Measurements from ENCODE around the gene CKS1B.

CKS1B gene

DNA sequence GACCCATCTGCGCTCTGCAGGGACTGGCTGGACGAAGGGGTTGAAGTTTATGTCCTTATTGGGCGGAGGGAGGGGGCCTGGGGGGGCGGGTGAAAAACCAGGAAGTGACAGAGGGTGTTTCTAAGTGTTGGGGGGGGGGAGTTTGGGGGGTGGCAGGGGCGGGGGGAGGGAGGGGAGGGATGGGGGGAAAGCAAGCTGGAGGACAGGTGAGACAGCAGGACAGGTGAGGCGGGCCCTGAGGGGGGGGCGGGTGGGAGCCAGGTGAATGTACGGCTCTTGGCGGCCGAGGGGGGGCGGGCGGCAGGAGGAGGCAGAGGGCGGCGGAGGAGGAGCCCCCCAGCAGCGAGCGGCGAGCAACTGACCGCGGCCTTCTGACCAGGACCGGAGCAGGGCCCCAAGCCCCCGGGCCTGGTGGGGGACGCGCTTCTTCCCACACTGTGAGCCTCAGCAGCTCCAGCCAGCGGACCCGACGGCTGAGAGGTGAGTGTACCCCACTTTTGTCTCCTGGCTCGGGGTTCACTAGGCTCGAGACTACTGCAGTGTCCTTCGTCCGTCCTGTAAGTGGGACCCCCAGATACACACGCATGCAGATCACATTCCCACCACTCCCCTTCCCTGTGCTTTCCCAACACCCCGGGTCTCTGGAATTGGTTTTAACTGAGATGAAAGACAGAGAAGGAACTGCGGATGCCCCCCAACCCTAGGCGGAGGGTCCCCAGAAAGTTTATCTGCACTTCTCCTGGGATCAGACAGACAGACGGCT, 28.2 kb downstream of the CKS1B start, which contains the start of gene ZBTB7B:
TSS of gene ZBTB7B (plus strand) at position 339 of the 763 bp plus-strand sequence. CDS start 11,859 bp downstream, outside the sequence.
- peak; percentile 53 for DNase-seq (ENCODE audit: low spot score)

DNA sequence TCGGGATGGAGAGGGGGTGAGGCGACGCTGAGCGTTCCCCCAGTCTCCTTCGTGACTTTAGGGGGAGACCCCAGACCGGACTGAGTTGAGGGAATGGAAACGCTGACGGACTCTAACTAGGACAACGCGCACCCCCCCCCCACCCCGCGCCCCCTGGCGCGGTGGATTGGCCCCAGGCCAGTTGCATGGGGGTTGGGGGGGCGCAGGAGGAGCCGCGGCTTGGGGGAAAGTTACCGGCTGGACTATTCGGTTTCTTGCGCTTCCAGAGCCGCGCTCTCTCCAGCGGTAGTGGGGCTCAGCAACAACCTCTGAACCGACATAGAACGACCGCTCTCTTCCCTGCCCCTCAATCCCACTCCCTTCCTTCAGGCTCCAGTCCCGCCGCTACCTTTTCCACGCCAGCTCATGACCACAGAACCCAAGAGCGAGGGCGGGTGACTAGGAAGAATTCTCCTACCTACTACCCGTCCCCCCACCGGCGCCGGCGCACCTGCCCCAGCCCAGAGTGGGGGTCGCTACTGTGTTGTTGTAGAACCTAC, 28.8 kb downstream of the CKS1B start:
- DNase-seq (ENCODE audit: low spot score) = peak; percentile 57

DNA sequence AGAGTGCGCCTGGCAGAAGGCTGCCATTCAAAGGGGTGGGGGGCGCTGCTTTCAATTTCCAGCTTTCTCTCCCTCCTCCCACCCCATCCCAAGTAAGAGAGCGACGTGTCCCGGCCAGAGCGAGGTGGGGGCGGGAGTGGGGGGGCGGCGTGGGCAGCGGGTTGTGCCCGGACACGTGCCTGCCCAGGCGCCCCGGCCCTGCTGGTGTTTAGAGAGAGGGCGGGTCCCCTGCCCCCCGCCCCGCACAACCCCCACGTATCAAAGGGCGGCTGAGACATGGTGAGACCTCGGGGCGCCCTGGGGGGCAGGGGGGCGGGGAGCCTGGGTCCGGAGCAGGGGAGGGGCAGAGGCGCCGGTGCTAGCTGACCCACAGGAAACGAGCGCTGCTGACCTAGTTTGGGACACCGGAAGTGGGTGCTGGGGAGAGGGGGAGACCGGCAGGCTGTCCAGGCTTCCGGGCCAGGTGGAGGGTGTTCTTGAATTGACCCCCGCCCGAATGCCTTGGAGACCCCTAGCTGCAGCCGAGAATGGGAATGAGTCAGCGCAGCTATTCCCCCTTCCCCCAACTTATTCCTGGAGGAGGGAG, 29.4 kb downstream of the CKS1B start:
- DNase-seq (ENCODE audit: low spot score) = peak; percentile 77

DNA sequence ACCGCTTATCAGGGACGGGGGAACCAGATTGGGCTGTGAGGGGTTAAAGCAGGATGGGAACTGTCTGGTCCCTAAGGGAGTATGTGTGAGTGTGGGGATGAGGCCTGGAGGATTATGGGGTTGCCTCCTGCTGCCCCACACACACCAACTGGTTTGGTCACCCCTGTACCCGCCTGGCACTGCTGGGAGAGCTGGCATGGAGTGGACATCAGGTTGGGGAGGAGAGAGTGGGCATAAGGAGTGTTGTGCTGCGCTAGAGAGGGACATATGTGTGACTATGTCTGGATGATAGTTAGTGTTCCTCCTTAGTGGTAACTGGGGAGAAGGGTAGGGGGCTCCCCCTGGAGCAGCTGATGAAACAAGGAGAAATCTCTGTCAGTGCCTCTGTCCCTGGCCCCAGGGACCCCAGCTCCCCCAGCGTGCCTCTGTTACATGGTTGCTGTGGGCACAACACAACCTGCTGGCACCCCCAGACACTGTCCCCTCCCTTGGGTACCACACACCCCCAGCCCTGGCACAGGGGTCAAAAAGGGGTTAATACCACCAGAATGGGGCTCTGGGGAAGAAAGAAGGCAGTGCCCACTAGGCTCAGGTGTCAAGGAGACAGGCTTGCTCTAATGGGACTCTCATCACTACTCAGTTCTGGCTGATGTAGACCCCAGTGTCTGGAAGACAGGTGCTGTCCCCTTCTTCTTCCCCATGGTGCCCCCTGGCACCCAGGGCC, 30.0 kb downstream of the CKS1B start:
- DNase-seq (ENCODE audit: low spot score) = no peak

GRCh38 chr1:155005076-155006011, 30.9 kb downstream of the CKS1B start:
- peak; percentile 56 for DNase-seq (ENCODE audit: low spot score)

- DNase-seq (ENCODE audit: low spot score) = no peak
Measured at GRCh38 chr1:155006601-155007101, 32.2 kb downstream of the CKS1B start.

GRCh38 chr1:155007251-155007828, 32.9 kb downstream of the CKS1B start:
- DNase-seq (ENCODE audit: low spot score) = no peak

DNA sequence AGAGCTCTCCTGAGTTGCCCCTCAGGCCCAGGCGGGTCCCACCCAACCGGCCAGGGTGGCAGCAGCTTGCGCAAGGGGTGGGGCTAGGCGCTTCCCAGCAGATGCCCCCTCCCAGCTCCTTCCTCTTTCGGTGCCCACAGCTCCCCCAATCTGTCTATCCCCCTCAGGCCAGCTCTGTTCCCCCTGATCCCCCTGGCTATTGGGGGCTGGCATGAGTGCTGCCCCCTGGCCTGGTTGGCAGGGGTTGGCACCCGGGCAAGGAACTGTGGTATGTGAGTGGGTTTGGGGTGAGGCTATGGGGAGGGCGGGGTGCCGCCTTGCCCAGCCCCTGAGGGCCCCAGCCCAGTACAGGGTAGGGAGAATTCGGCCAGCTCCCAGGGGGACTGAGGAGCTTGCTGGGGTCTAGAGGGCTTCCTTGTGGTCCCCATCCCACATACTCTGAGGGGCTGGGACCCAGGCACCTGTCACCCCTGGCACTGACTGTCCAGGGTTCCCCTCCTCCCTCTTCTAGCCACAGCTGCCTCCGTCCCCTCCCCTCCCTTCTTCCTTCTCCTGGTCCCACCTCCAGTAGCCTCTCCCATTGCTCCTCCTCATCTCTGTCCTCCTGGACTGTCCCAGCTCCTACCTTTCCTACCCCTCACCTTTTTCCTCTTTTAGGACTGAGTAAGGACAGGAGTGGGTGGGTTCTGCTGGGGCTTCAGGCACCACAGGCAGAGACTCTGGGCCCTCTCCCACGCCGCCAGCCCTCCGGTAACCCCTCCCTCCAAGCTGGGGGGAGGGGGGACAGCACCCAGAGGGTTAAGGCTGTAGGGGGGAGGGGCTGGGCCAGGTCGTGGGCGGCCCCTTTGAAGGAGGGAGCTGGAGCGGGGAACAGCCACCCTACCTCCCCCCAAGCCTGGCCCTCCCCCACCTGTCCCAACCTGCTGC, 33.8 kb downstream of the CKS1B start:
- no peak for DNase-seq (ENCODE audit: low spot score)

DNA sequence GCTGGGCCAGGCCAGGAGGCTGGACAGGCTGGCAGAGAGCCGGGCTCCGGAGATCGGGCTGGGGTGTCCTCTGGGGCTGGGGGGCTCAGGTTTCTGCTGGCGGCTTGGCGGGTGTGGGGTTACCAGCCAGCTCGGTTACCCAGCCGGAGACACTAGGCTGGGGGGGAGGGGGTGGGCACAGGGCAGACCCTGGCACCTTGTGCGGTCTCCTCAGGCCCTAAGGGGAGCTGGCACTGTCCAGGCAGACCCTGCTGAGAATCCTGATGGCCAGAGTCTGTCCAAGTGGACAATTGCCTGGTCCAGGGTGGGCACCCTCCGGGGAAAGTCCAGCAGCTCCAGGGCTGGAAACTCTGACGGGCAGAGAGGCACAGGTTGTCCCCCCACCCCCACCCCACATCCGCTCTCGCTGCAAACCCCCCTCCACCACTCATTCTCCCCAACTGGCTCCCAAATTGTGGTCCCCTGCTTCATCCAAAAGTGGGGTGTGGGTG, 34.8 kb downstream of the CKS1B start:
- no peak for DNase-seq (ENCODE audit: low spot score)

DNA sequence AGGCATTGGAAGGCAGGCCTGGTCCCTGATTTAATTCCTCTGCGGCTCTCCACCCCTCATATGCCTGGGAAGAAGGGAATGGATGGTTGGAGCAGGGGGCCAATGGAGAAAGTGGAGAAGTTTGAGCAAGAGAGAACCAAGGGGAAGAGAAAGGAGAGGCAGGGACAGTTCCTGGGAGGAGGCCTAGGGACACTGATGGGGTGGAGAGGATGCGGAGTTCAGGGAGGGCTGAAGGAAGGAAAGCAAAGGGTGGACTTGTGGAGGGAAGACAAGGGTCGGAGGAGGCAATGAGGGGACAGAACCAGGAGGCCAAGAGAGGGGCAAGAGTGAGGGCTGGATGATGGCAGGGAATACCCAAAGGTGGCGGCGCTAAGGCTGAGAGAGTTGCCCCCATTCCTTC, 35.3 kb downstream of the CKS1B start:
- no peak for DNase-seq (ENCODE audit: low spot score)

DNA sequence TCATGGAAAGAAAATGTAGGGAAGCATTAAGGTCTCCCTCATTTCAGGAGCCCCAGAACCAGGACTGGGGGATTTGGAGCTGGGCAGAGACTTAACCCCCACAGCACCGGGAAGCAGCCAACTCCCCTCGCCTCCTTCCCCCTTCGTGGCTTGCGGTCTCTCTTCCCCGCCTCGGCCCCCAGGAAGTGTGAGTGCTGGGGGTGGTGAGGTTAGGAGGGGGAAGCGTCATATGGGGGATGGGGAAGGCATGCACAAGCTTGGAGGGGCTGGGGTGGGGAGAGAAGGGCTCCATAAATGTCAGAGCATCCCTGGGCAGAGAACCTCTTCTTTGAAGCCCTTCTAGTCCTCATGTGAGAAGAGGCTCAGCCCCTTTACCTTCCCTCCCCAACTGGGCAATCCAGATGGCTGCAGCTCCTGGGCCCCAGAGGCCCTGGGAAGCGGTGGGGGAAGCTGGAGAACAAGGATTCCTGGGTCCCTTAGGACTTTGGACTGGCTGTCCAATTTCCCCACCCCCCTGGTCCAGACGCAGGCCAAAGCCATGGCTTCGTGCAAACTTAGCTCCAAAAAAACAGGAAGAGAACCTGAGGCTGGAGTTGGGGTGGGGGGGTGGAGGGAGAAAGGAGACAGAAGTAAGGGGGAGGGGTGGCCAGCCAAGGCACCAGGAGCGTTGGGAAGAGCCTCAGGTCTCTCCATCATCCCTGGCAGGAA, 35.9 kb downstream of the CKS1B start:
- no peak for DNase-seq (ENCODE audit: low spot score)

DNA sequence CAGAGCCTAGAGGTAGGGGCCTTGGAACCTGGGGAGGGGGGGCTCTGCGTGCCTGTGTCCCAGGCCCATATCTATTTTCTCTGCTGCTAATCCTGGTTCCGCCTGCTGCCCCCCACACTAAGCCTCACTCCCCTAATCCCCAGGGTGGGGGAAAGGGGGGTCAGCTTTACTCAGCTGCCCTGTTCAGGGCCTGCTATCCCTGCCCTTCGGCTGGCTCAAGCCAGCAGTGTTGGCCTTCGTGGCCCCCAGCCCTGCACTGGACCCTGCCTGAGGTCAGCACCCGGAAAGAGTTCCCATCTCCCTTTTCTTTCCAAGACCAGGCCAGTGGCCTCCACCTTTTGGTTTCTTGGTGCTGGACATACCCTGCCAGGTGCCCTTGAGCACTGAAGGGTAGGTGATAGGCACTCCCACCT, 36.5 kb downstream of the CKS1B start:
- DNase-seq (ENCODE audit: low spot score) = no peak

- DNase-seq (ENCODE audit: low spot score) = no peak
Measured at GRCh38 chr1:155011437-155012025, 37.0 kb downstream of the CKS1B start.

- no peak for DNase-seq (ENCODE audit: low spot score)
Measured at GRCh38 chr1:155012026-155012546, 37.6 kb downstream of the CKS1B start.

DNA sequence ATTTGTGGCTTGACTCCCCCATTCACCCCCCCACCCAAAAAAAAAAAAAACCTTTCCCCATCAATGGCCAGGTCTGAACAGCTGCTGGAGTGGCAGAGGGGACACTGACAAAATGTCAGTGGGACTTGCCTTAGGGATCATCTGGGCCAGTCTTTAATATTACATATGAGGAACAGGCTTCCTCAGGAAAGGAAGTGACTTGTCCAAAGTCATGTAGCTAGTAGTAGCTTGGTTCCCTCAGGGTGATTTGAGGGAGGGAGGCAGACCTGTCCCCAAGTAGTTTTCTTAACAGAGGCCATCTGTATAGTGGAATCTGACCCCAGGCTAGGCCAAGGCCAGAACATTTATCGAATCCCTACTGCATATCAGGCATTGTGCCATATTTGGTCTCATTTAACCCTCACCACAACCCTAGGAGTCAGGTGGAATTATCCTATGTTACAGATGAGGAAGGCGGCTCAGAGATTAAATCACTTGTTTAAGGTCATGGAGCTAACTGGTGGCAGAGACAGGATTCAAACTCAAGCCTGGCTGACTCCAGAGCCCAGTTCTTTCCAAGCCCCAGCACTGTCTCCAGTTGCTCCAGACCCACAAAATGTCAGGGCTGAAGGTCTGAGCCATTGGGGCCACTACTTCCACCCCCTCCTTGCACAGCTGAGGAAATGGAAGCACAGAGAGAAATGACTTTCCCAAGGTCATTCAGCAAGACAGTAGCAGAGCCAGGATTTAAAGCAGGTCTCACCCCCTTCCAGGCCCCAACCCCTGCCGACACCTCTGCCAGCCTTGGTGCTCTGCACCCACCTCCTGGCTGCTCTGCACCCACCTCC, 38.5 kb downstream of the CKS1B start:
- no peak for DNase-seq (ENCODE audit: low spot score)

DNA sequence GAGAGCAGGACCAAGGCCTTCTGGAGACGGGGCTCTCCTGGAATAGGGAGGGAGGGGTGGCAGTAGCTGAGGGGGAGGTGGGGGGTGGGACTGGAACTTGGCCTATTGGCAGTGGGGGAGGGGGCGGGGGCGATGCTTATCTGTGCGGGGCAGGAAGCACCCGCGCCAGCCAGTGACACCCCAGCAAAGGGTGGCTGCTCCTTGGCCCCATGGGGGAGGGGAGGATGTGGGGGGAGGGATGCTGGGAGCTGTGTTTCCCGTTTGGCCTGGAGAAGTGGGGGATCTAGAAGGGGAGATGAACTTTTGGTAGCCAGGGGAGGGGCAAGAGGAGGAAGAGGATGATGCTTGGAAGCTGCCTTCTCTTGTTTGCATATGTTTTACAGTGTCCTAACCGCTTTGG, 39.2 kb downstream of the CKS1B start:
- no peak for DNase-seq (ENCODE audit: low spot score)

DNA sequence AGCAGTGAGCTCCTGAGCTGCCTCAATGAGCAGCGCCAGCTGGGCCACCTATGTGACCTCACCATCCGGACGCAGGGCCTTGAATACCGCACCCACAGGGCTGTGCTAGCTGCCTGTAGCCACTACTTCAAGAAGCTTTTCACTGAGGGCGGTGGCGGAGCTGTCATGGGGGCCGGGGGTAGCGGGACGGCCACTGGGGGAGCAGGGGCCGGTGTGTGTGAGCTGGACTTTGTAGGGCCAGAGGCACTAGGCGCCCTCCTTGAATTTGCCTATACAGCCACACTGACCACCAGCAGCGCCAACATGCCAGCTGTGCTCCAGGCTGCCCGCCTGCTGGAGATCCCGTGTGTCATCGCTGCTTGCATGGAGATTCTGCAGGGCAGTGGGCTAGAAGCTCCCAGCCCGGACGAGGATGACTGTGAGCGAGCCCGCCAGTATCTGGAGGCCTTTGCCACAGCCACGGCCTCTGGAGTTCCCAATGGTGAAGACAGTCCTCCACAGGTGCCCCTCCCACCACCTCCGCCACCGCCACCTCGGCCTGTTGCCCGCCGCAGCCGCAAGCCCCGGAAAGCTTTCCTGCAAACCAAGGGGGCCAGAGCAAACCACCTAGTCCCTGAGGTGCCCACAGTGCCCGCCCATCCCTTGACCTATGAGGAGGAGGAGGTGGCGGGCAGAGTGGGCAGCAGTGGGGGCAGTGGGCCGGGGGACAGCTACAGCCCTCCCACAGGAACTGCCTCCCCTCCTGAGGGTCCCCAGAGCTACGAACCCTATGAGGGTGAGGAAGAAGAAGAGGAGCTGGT, 40.4 kb downstream of the CKS1B start:
- DNase-seq (ENCODE audit: low spot score) = no peak
